ENCODE data around the gene NXPH2. TPM values are rescaled to one million over a fixed set of nuclear protein-coding genes. Genes with fewer than 3 reads are reported as not detected.

Gene NXPH2
- total and polyA plus RNA-seq, 2 of the 13 experiments (the other 11 are each of a cell fraction or from before 2014, with no cell fraction given) = not detected

GRCh38 chr2:138720035-138720838 is 60.0 kb downstream of the NXPH2 start (continued):
- TF ChIP-seq ZHX2 (IDR thresholded peaks at IDR 0.05; ENCODE audit: low read depth) = no peak
- no peak for TF ChIP-seq ZHX2 (CRISPR knock-in tag; IDR thresholded peaks at IDR 0.05; ENCODE audit: borderline replicate concordance)
- no peak for TF ChIP-seq KDM2A (CRISPR knock-in tag; IDR thresholded peaks at IDR 0.05; ENCODE audit: borderline replicate concordance, low read depth)
- TF ChIP-seq RCOR2 (CRISPR knock-in tag; IDR thresholded peaks at IDR 0.05) = peak; percentile 60; the same call in 1 of the 2 replicates
- TF ChIP-seq ZNF772 (CRISPR knock-in tag; IDR thresholded peaks at IDR 0.05) = no peak
- TF ChIP-seq KIAA2018 (CRISPR knock-in tag; IDR thresholded peaks at IDR 0.05; ENCODE audit: borderline replicate concordance) = no peak
- no peak for TF ChIP-seq TRAFD1 (CRISPR knock-in tag; IDR thresholded peaks at IDR 0.05; ENCODE audit: borderline replicate concordance)
- no peak for TF ChIP-seq HIC2 (CRISPR knock-in tag; IDR thresholded peaks at IDR 0.05; ENCODE audit: low read depth)
- no peak for TF ChIP-seq ZNF761 (CRISPR knock-in tag; conservative IDR thresholded peaks at IDR 0.05)
- no peak for TF ChIP-seq ZMYM2 (CRISPR knock-in tag; IDR thresholded peaks at IDR 0.05)

All from HepG2 (cell line).